Colonic mucosa (tissue), 4 donors: ENCODE results near the gene TUBGCP5. TPM values are rescaled to one million over a fixed set of nuclear protein-coding genes. Genes with fewer than 3 reads are reported as not detected.

ENCODE experiments used
- DNase-seq: peaks from one replicate; pipeline ENCODE4 v3.0.0-alpha.2; 2020
- H3K27ac ChIP-seq: fragments of 200-600 bp; one replicate; pipeline ENCODE4 v1.8.0; 2021
- H3K27me3 ChIP-seq: fragments of 200-600 bp; one replicate; pipeline ENCODE4 v1.8.0; 2021
- H3K36me3 ChIP-seq: fragments of 200-600 bp; one replicate; pipeline ENCODE4 v1.8.0; 2021
- H3K4me1 ChIP-seq: fragments of 200-600 bp; one replicate; pipeline ENCODE4 v1.8.0; 2021; ENCODE audit warnings: mild to moderate bottlenecking
- H3K4me3 ChIP-seq: fragments of 200-600 bp; one replicate; pipeline ENCODE4 v1.8.0; 2021
- H3K9ac ChIP-seq, 2 donors: one replicate each; pipeline ENCODE4 v1.7.0; 2013; ENCODE audit warnings: control low read depth in 2 of 2, low read depth in 2 of 2, low read length in 2 of 2
- H3K9me3 ChIP-seq: fragments of 200-600 bp; one replicate; pipeline ENCODE4 v1.8.0; 2021
- intact Hi-C: fragments of 100-400 bp; cut with DNase I; formaldehyde crosslinking; loops from one replicate; pipeline ENCODE4 v1.14.1; 2022
- total RNA-seq, 2 donors: library from RNA; stranded (reverse); fragmentation: NEBNext Ultra II Directional in 1 of 2; extraction: Animal tissue kit (Norgen Biotek cat#: 25700) in 1 of 2; gene quantifications; one replicate each; pipeline ENCODE4 v1.2.1, GENCODE V29; 2021
- TF ChIP-seq, protein P1 (sequence below): fragments of 200-600 bp; IDR thresholded peaks from one replicate; pipeline ENCODE4 v1.8.0; 2022; ENCODE audit warnings: antibody characterized with exemption, mild to moderate bottlenecking
- donor health status: healthy.
- donor health status: DM: no; HTN: no; CAD: no.
- donor health status: DM: no; HTN: no; CAD: no.

TUBGCP5 gene
- total RNA-seq, 2 donors from 2014 or later: 7.5 to 10.9 TPM

DNA sequence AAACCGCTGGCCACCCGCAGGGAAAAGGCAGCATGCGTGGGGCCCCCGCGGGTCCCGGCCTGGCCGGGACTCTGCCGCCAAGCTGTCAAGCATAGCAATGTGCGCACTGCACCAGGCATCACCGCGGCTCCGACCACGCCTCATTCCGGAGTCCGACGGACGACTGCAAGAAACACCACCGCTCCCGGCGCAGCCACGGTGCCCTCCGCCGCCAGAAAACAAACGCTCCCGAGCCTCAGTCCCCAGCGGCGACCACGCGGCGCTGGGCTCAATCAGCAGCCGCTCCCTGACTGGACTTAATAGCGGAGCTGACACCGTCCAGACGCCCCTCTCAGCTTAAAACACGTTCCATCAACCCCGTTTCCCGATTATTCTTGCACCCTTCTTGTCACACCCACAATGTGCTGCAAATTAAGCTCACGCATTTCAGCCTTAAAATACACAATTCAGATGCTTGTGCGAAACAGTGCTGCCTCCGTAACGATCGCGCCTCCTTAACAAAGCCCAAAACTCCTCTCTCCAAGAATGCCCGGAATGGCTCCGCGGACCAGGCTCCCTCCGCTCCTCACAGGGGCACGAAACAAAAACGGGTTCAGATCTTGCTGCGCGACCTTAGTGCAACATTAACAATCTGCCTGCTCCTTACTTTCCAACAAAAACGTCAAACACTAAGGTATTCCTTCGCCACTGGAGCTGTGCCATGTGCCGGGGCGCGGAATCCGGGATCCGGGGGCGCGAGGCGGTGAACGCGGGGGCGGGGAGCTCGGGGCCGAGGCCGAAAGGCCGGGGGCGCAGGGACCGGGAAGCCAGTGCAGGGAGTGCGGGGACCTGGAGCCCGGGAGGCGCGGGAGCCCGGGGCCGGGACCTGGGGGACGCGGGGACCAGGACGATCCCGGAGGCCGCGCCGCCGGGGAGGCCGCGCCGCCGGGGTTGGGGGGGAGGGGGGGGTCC is 59.9 kb downstream of the TUBGCP5 start:
- H3K4me1 ChIP-seq: peaks cover 5% of the 10 kb centered on the region
- H3K9me3 ChIP-seq: no peaks in the 10 kb centered on the region
- no peaks in the 10 kb centered on the region for H3K27me3 ChIP-seq
- peak overlapping the region; percentile 89 to 96 for H3K9ac ChIP-seq
- intact Hi-C loops: loop anchor here (5.0 kb wide), 1 partner anchor 37 kb away; no protein-coding TSS in a partner anchor
- no peaks in the 10 kb centered on the region for H3K36me3 ChIP-seq
- H3K4me3 ChIP-seq: peak overlapping the region; percentile 85
- peak; percentile 80 for DNase-seq
- peak overlapping the region; percentile 83 for H3K27ac ChIP-seq
- TF ChIP-seq, protein P1, sequence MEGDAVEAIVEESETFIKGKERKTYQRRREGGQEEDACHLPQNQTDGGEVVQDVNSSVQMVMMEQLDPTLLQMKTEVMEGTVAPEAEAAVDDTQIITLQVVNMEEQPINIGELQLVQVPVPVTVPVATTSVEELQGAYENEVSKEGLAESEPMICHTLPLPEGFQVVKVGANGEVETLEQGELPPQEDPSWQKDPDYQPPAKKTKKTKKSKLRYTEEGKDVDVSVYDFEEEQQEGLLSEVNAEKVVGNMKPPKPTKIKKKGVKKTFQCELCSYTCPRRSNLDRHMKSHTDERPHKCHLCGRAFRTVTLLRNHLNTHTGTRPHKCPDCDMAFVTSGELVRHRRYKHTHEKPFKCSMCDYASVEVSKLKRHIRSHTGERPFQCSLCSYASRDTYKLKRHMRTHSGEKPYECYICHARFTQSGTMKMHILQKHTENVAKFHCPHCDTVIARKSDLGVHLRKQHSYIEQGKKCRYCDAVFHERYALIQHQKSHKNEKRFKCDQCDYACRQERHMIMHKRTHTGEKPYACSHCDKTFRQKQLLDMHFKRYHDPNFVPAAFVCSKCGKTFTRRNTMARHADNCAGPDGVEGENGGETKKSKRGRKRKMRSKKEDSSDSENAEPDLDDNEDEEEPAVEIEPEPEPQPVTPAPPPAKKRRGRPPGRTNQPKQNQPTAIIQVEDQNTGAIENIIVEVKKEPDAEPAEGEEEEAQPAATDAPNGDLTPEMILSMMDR: no peak

GRCh38 chr15:22978691-22979237 is 60.6 kb downstream of the TUBGCP5 start:
- Histone ChIP-seq H3K9me3 (no peaks in the 10 kb centered on the region), H3K27me3 (no peaks in the 10 kb centered on the region), H3K27ac (no peak overlapping the region), H3K4me3 (peak overlapping the region; percentile 85), H3K36me3 (no peaks in the 10 kb centered on the region), H3K9ac (peak overlapping the region; percentile 89 to 96), H3K4me1 (peaks cover 5% of the 10 kb centered on the region)
- DNase-seq: no peak
- intact Hi-C loops: loop anchor here (5.0 kb wide), 1 partner anchor 36 kb away; no protein-coding TSS in a partner anchor
- TF ChIP-seq, protein P1: no peak

DNA sequence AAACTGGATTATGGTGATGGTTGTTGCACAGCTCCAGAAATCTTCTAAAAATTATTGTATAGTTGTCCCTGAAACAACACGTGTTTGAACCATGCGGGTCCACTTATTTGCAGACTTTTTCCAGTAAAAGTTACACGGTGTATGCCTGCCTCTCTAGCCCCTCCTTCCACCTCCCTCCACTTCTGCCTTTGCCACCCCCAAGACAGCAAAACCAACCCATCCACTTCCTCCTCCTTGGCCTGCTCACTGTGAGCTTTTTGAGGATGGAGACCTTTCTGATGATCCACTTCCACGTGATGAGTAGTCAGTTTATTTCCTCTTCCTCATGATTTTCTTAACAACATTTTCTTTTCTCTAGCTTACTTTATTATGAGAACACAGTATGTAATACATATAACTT is 64.6 kb downstream of the TUBGCP5 start:
- Histone ChIP-seq H3K4me3 (no peak overlapping the region), H3K36me3 (no peaks in the 10 kb centered on the region), H3K27me3 (no peaks in the 10 kb centered on the region), H3K9me3 (no peaks in the 10 kb centered on the region), H3K27ac (no peak overlapping the region), H3K4me1 (peaks cover 5% of the 10 kb centered on the region), H3K9ac (no peak overlapping the region)
- intact Hi-C loops: loop anchor here (5.0 kb wide), 1 partner anchor 32 kb away; no protein-coding TSS in a partner anchor
- TF ChIP-seq, protein P1: no peak
- DNase-seq: no peak

- Histone ChIP-seq H3K9me3 (no peaks in the 10 kb centered on the region), H3K36me3 (no peaks in the 10 kb centered on the region), H3K27me3 (no peaks in the 10 kb centered on the region), H3K4me3 (no peak overlapping the region), H3K4me1 (peaks cover 5% of the 10 kb centered on the region), H3K27ac (no peak overlapping the region), H3K9ac (no peak overlapping the region)
- TF ChIP-seq, protein P1: no peak
- intact Hi-C loops: no loop called here
- no peak for DNase-seq
These were observed 65.4 kb downstream of the TUBGCP5 start for GRCh38 chr15:22973987-22974386.

DNA sequence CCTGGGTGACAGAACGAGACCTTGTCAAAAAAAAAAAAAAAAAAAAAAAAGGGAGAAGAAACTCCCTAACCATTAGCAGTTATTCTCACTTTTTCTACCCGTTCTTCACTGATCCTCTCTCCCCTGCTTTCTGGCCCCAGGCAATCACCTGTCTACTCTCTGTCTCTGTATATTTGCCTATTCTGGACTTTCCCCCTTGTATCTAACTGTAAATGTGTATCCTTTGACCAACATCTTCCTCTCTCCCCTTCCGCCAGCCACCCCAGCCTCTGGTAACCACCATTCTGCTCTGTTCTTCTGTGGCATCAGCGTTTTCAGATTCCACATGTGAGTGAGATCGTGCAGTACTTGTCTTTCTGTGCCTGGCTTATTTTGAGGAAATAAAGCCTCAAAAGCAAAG is 66.1 kb downstream of the TUBGCP5 start:
- TF ChIP-seq, protein P1: no peak
- no peaks in the 10 kb centered on the region for H3K9me3 ChIP-seq
- H3K36me3 ChIP-seq: no peaks in the 10 kb centered on the region
- no peaks in the 10 kb centered on the region for H3K27me3 ChIP-seq
- H3K4me1 ChIP-seq: no peaks in the 10 kb centered on the region
- intact Hi-C loops: no loop called here
- no peak overlapping the region for H3K9ac ChIP-seq
- no peak overlapping the region for H3K4me3 ChIP-seq
- DNase-seq: no peak
- no peak overlapping the region for H3K27ac ChIP-seq
